Neural crest cell (in vitro differentiated cells): ENCODE results near the gene SULT1E1. TPM values are rescaled to one million over a fixed set of nuclear protein-coding genes. Genes with fewer than 3 reads are reported as not detected.

Source experiments
- DNase-seq: peaks from one replicate; pipeline ENCODE4 v3.0.0; 2021; ENCODE audit warnings: low read depth, mixed read lengths, low spot score
- H3K27ac Mint-ChIP-seq: one replicate; pipeline ENCODE4 v1.8.0; 2021; ENCODE audit warnings: mild to moderate bottlenecking, mixed read lengths; ENCODE audit not compliant: unreplicated experiment
- H3K27me3 Mint-ChIP-seq: 2 replicates; pipeline ENCODE4 v1.8.0; 2021; ENCODE audit warnings: low read depth, mild to moderate bottlenecking, mixed read lengths
- H3K36me3 Mint-ChIP-seq: 2 replicates; pipeline ENCODE4 v1.8.0; 2021; ENCODE audit warnings: low read depth, mild to moderate bottlenecking, mixed read lengths
- H3K4me1 Mint-ChIP-seq: 2 replicates; pipeline ENCODE4 v1.8.0; 2021; ENCODE audit warnings: mixed read lengths
- H3K4me3 Mint-ChIP-seq: one replicate; pipeline ENCODE4 v1.8.0; 2021; ENCODE audit warnings: mild to moderate bottlenecking, mixed read lengths
- H3K9me3 Mint-ChIP-seq: 2 replicates; pipeline ENCODE4 v1.8.0; 2021; ENCODE audit warnings: mixed read lengths
- CTCF ChIP-seq: fragments of 200-600 bp; sonication (generic); conservative IDR thresholded peaks from 2 replicates; pipeline ENCODE4 v1.5.0; 2021; ENCODE audit warnings: antibody characterized with exemption, mild to moderate bottlenecking
- total RNA-seq: library from RNA; stranded (reverse); gene quantifications from 2 replicates; pipeline ENCODE4 v1.2.1, GENCODE V29; 2021

SULT1E1 gene
- total RNA-seq, 1 donor from 2014 or later, result not detected

GRCh38 chr4:69849297-69849696 lies 10.6 kb downstream of the SULT1E1 start:
- Mint-ChIP-seq H3K9me3 (peaks cover 2% of the 10 kb centered on the region), H3K27ac (no peak overlapping the region), H3K4me3 (no peak overlapping the region), H3K36me3 (no peaks in the 10 kb centered on the region), H3K27me3 (peaks cover 5% of the 10 kb centered on the region), H3K4me1 (no peaks in the 10 kb centered on the region)
- TF ChIP-seq CTCF, result no peak
- no peak for DNase-seq

- peaks cover 2% of the 10 kb centered on the region for H3K9me3 Mint-ChIP-seq
- no peaks in the 10 kb centered on the region for H3K36me3 Mint-ChIP-seq
- TF ChIP-seq CTCF, result no peak
- no peak overlapping the region for H3K27ac Mint-ChIP-seq
- H3K27me3 Mint-ChIP-seq, result peaks cover 2% of the 10 kb centered on the region
- no peak overlapping the region for H3K4me3 Mint-ChIP-seq
- H3K4me1 Mint-ChIP-seq, result no peaks in the 10 kb centered on the region
- DNase-seq, result no peak
Observed at GRCh38 chr4:69848028-69848427, 11.9 kb downstream of the SULT1E1 start.

GRCh38 chr4:69843932-69844331 lies 16.0 kb downstream of the SULT1E1 start:
- Mint-ChIP-seq H3K27me3 (peaks cover 2% of the 10 kb centered on the region), H3K4me1 (no peaks in the 10 kb centered on the region), H3K36me3 (no peaks in the 10 kb centered on the region), H3K9me3 (no peaks in the 10 kb centered on the region), H3K27ac (no peak overlapping the region), H3K4me3 (no peak overlapping the region)
- no peak for DNase-seq
- no peak for TF ChIP-seq CTCF

- no peaks in the 10 kb centered on the region for H3K4me1 Mint-ChIP-seq
- H3K27me3 Mint-ChIP-seq, result peaks cover 2% of the 10 kb centered on the region
- H3K36me3 Mint-ChIP-seq, result no peaks in the 10 kb centered on the region
- H3K4me3 Mint-ChIP-seq, result no peak overlapping the region
- no peak overlapping the region for H3K27ac Mint-ChIP-seq
- DNase-seq, result no peak
- TF ChIP-seq CTCF, result no peak
- H3K9me3 Mint-ChIP-seq, result no peaks in the 10 kb centered on the region
Observed at GRCh38 chr4:69843301-69843700, 16.6 kb downstream of the SULT1E1 start.

- Mint-ChIP-seq H3K9me3 (no peaks in the 10 kb centered on the region), H3K27ac (no peak overlapping the region), H3K4me1 (no peaks in the 10 kb centered on the region), H3K36me3 (no peaks in the 10 kb centered on the region), H3K27me3 (peaks cover under 1% of the 10 kb centered on the region), H3K4me3 (no peak overlapping the region)
- TF ChIP-seq CTCF, result no peak
- DNase-seq, result no peak
Observed at GRCh38 chr4:69838977-69839376, 21.0 kb downstream of the SULT1E1 start.

- H3K4me1 Mint-ChIP-seq, result no peaks in the 10 kb centered on the region
- H3K9me3 Mint-ChIP-seq, result no peaks in the 10 kb centered on the region
- DNase-seq, result no peak
- H3K36me3 Mint-ChIP-seq, result no peaks in the 10 kb centered on the region
- TF ChIP-seq CTCF, result no peak
- H3K4me3 Mint-ChIP-seq, result no peak overlapping the region
- no peak overlapping the region for H3K27ac Mint-ChIP-seq
- no peaks in the 10 kb centered on the region for H3K27me3 Mint-ChIP-seq
Observed at GRCh38 chr4:69836287-69836686, 23.7 kb downstream of the SULT1E1 start.
